Small intestine (tissue), 7 donors: ENCODE data around the gene STK35. TPM values are rescaled to one million over a fixed set of nuclear protein-coding genes. Genes with fewer than 3 reads are reported as not detected.

Experiments used
- DNase-seq, 2 donors: peaks; one replicate each; pipeline versions ENCODE4 v3.0.0 to v3.0.0-alpha.2; 2013
- FAIRE-seq: peaks from 2 replicates; lab custom pipeline; 2012; peaks lifted over from hg19 to GRCh38; lab: Jason Lieb, UNC
- H3K27ac ChIP-seq, 3 donors: one replicate each; pipeline ENCODE4 v1.5.1; 2013; ENCODE audit warnings: low read length in 2 of 3, mild to moderate bottlenecking in 2 of 3, control low read depth in 1 of 3, inconsistent platforms in 1 of 3, low read depth in 1 of 3, moderate library complexity in 1 of 3
- H3K27me3 ChIP-seq, 3 donors: one replicate each; pipeline ENCODE4 v1.6.1; 2013; ENCODE audit warnings: low read length in 3 of 3, inconsistent platforms in 1 of 3; ENCODE audit not compliant: control insufficient read depth in 3 of 3, insufficient read depth in 3 of 3
- H3K36me3 ChIP-seq, 3 donors: one replicate each; pipeline ENCODE4 v1.6.1; 2013; ENCODE audit warnings: low read length in 3 of 3, inconsistent platforms in 1 of 3, low read depth in 1 of 3, mild to moderate bottlenecking in 1 of 3, moderate library complexity in 1 of 3; ENCODE audit not compliant: control insufficient read depth in 3 of 3, insufficient read depth in 2 of 3
- H3K4me1 ChIP-seq, 3 donors: one replicate each; pipeline ENCODE4 v1.6.1; 2013; ENCODE audit warnings: low read length in 2 of 3, inconsistent platforms in 1 of 3, low read depth in 1 of 3, mild to moderate bottlenecking in 1 of 3, moderate library complexity in 1 of 3; ENCODE audit not compliant: control insufficient read depth in 3 of 3, insufficient read depth in 2 of 3
- H3K4me3 ChIP-seq, 3 donors: one replicate each; pipeline ENCODE4 v1.5.1; 2013; ENCODE audit warnings: low read length in 3 of 3, control low read depth in 1 of 3, inconsistent platforms in 1 of 3, low read depth in 1 of 3, mild to moderate bottlenecking in 1 of 3, moderate library complexity in 1 of 3
- H3K9me3 ChIP-seq, 2 donors: one replicate each; pipeline ENCODE4 v1.6.1; 2013; ENCODE audit warnings: low read depth in 1 of 2, low read length in 1 of 2; ENCODE audit not compliant: control insufficient read depth in 2 of 2, insufficient read depth in 1 of 2
- WGBS, 3 donors: extraction: QIAGEN DNeasy Blood & Tissue Kit; methylation state at CpG; one replicate each; pipeline ENCODE4 v1.1.7; 2013; 5-methylcytosine and 5-hydroxymethylcytosine counted together
- polyA plus RNA-seq, 4 donors: library from polyadenylated mRNA; stranded (reverse) in 3 of 4; unstranded in 1 of 4; fragments of 200-250 nt in 3 of 4; fragments of 120-200 nt in 1 of 4; gene quantifications; one replicate each; pipeline versions ENCODE4 v1.2.1 to v1.2.3, GENCODE V29; 2013
- donor health status: healthy with polysubstance abuse.
- donor health status: control.
- donor health status: control.
- donor health status: Bipolar disorder and iron deficiency.
- donor health status: healthy.

The STK35 gene
- polyA plus RNA-seq, 4 donors = 3.8 to 16.4 (median 7.9) TPM

GRCh38 chr20:2141600-2142575, 40.3 kb downstream of the STK35 start:
- H3K27ac ChIP-seq = no peak overlapping the region
- no peaks in the 10 kb centered on the region for H3K9me3 ChIP-seq
- WGBS, 3 donors = 89 to 94% (median 89%) methylated on average over 10 of the region's 10 CpGs
- no peaks in the 10 kb centered on the region for H3K4me1 ChIP-seq
- DNase-seq (no peak), FAIRE-seq (no peak)
- no peaks in the 10 kb centered on the region for H3K27me3 ChIP-seq
- H3K36me3 ChIP-seq = peaks cover 7 to 55% (median 10%) of the 10 kb centered on the region in 3 donors
- no peak overlapping the region for H3K4me3 ChIP-seq

GRCh38 chr20:2142649-2143048, 41.0 kb downstream of the STK35 start:
- no peak overlapping the region for H3K27ac ChIP-seq
- no peaks in the 10 kb centered on the region for H3K27me3 ChIP-seq
- H3K4me1 ChIP-seq = no peaks in the 10 kb centered on the region
- FAIRE-seq (no peak), DNase-seq (no peak)
- no peak overlapping the region for H3K4me3 ChIP-seq
- H3K36me3 ChIP-seq = peaks cover 7 to 57% (median 10%) of the 10 kb centered on the region in 3 donors
- WGBS, 3 donors = 91 to 93% (median 92%) methylated on average over 6 of the region's 6 CpGs
- no peaks in the 10 kb centered on the region for H3K9me3 ChIP-seq

- no peaks in the 10 kb centered on the region for H3K27me3 ChIP-seq
- H3K4me1 ChIP-seq = no peaks in the 10 kb centered on the region
- H3K4me3 ChIP-seq = no peak overlapping the region
- H3K36me3 ChIP-seq = peaks cover 6 to 62% (median 7%) of the 10 kb centered on the region in 3 donors
- no peaks in the 10 kb centered on the region for H3K9me3 ChIP-seq
- FAIRE-seq (no peak), DNase-seq (no peak)
- 93 to 97% (median 96%) methylated on average over 10 of the region's 10 CpGs for WGBS, 3 donors
- H3K27ac ChIP-seq = no peak overlapping the region
Observed at GRCh38 chr20:2143594-2143993, 42.0 kb downstream of the STK35 start.

- no peaks in the 10 kb centered on the region for H3K4me1 ChIP-seq
- H3K27me3 ChIP-seq = no peaks in the 10 kb centered on the region
- H3K27ac ChIP-seq = no peak overlapping the region
- H3K4me3 ChIP-seq = no peak overlapping the region
- no peak for DNase-seq
- WGBS, 3 donors = 95 to 98% (median 97%) methylated on average over 11 of the region's 11 CpGs
- no peak for FAIRE-seq
- H3K36me3 ChIP-seq = peaks cover 6 to 69% (median 7%) of the 10 kb centered on the region in 3 donors
- no peaks in the 10 kb centered on the region for H3K9me3 ChIP-seq
Observed at GRCh38 chr20:2144850-2145249, 43.2 kb downstream of the STK35 start.

- H3K36me3 ChIP-seq = peaks cover 6 to 63% (median 7%) of the 10 kb centered on the region in 3 donors
- H3K27me3 ChIP-seq = no peaks in the 10 kb centered on the region
- no peaks in the 10 kb centered on the region for H3K9me3 ChIP-seq
- no peak overlapping the region for H3K4me3 ChIP-seq
- no peak for FAIRE-seq
- no peak for DNase-seq
- no peaks in the 10 kb centered on the region for H3K4me1 ChIP-seq
- H3K27ac ChIP-seq = no peak overlapping the region
- 96 to 97% (median 96%) methylated on average over 8 of the region's 8 CpGs for WGBS, 3 donors
Observed at GRCh38 chr20:2145376-2145775, 43.7 kb downstream of the STK35 start.

- H3K4me1 ChIP-seq = peaks cover 0 to 9% (median 2%) of the 10 kb centered on the region in 3 donors
- 89 to 91% (median 91%) methylated on average over 18 of the region's 18 CpGs for WGBS, 3 donors
Observed at GRCh38 chr20:2146080-2146867, 44.6 kb downstream of the STK35 start.

GRCh38 chr20:2149507-2149906, 47.9 kb downstream of the STK35 start:
- no peak for FAIRE-seq
- Histone ChIP-seq H3K27me3 (no peaks in the 10 kb centered on the region), H3K36me3 (peaks cover 5 to 46% (median 6%) of the 10 kb centered on the region in 3 donors), H3K4me1 (peaks cover 0 to 11% (median 4%) of the 10 kb centered on the region in 3 donors), H3K27ac (no peak overlapping the region), H3K9me3 (no peaks in the 10 kb centered on the region), H3K4me3 (no peak overlapping the region)
- no peak for DNase-seq
- WGBS, 3 donors = 94 to 96% (median 96%) methylated on average over 6 of the region's 6 CpGs

More at GRCh38 chr20:2146080-2146867, 44.6 kb downstream of the STK35 start:
- Histone ChIP-seq H3K9me3 (no peaks in the 10 kb centered on the region), H3K27me3 (no peaks in the 10 kb centered on the region), H3K27ac (no peak overlapping the region), H3K36me3 (peaks cover 6 to 64% (median 7%) of the 10 kb centered on the region in 3 donors), H3K4me3 (no peak overlapping the region)
- FAIRE-seq (no peak), DNase-seq (no peak)

GRCh38 chr20:2150660-2151059, 49.0 kb downstream of the STK35 start:
- H3K27me3 ChIP-seq = no peaks in the 10 kb centered on the region
- H3K9me3 ChIP-seq = no peaks in the 10 kb centered on the region
- WGBS, 3 donors = 88 to 93% (median 92%) methylated on average over 6 of the region's 6 CpGs
- H3K27ac ChIP-seq = no peak overlapping the region
- FAIRE-seq (no peak), DNase-seq (no peak)
- peaks cover 3 to 35% (median 4%) of the 10 kb centered on the region in 3 donors for H3K36me3 ChIP-seq
- H3K4me3 ChIP-seq = no peak overlapping the region
- H3K4me1 ChIP-seq = peaks cover 0 to 11% (median 4%) of the 10 kb centered on the region in 3 donors
